Stimulated activated CD4-positive, alpha-beta T cell treated with anti-CD3 and anti-CD28 coated beads, TNF-alpha, amount 100 ng/mL, for 1 hour (primary cell): Measurements from ENCODE around the gene GPR39.

Source experiments
- DNase-seq, 3 donors: peaks; one replicate each; pipeline ENCODE4 v3.0.0-alpha.2; 2020; ENCODE audit warnings: low read depth in 3 of 3, low spot score in 1 of 3

GPR39 gene

GRCh38 chr2:132668987-132669907, 252.6 kb downstream of the GPR39 start:
- DNase-seq = no peak

GRCh38 chr2:132669908-132670495, 253.4 kb downstream of the GPR39 start, which contains the start of gene LYPD1:
LYPD1 (minus strand) TSS chr2:132670205; CDS start chr2:132669932, 273 bp downstream.
- no peak for DNase-seq

GRCh38 chr2:132670496-132671150, 254.0 kb downstream of the GPR39 start:
- DNase-seq = no peak

- DNase-seq = no peak
Observed at GRCh38 chr2:132671151-132671835, 254.7 kb downstream of the GPR39 start.

GRCh38 chr2:132676999-132677398, 260.4 kb downstream of the GPR39 start:
- DNase-seq = no peak

- no peak for DNase-seq
Observed at GRCh38 chr2:132677661-132678060, 261.1 kb downstream of the GPR39 start.

- no peak for DNase-seq
Observed at GRCh38 chr2:132678483-132678882, 261.9 kb downstream of the GPR39 start.

- DNase-seq = no peak
Observed at GRCh38 chr2:132680544-132680943, 263.9 kb downstream of the GPR39 start.

GRCh38 chr2:132681766-132682165, 265.2 kb downstream of the GPR39 start:
- no peak for DNase-seq

GRCh38 chr2:132690664-132691303, 274.2 kb downstream of the GPR39 start:
- no peak for DNase-seq

GRCh38 chr2:132691556-132691955, 275.0 kb downstream of the GPR39 start:
- no peak for DNase-seq

GRCh38 chr2:132692816-132693215, 276.2 kb downstream of the GPR39 start:
- DNase-seq = no peak
